ENCODE data around the gene CLCN6. TPM values are rescaled to one million over a fixed set of nuclear protein-coding genes. Genes with fewer than 3 reads are reported as not detected.

CLCN6 gene
- total RNA-seq, 1 experiment from 2014 or later = 6.1 TPM

- H3F3A ChIP-seq (ENCODE audit: low read length, unreplicated experiment) = no peaks in the 10 kb centered on the region
- ChIA-PET CTCF (no interaction called here), POLR2A (ENCODE audit: unreplicated experiment) (no interaction called here)
- no peaks in the 10 kb centered on the region for H3K79me2 ChIP-seq (ENCODE audit: low read length)
- DNase-seq (no peak), ATAC-seq (no peak)
- no peak overlapping the region for H3K9ac ChIP-seq (ENCODE audit: low read length)
- no peak for TF ChIP-seq EZH2phosphoT487 (IDR thresholded peaks at IDR 0.05; ENCODE audit: borderline replicate concordance, low read length)
- TF ChIP-seq CTCF (conservative IDR thresholded peaks at IDR 0.05; ENCODE audit: low read depth, low read length) = no peak
- no peak for TF ChIP-seq EZH2 (IDR thresholded peaks at IDR 0.05; ENCODE audit: low read length, unreplicated experiment)
- BruUV-seq (replicated peaks) = no TSS peak
- no peak overlapping the region for H3K27ac ChIP-seq (ENCODE audit: low read length)
- H2AFZ ChIP-seq (ENCODE audit: low read length) = no peak overlapping the region
- H3K9me3 ChIP-seq (ENCODE audit: low read length) = no peaks in the 10 kb centered on the region
- peaks cover 5% of the 10 kb centered on the region for H3K27me3 ChIP-seq (ENCODE audit: low read length)
- no peaks in the 10 kb centered on the region for H4K20me1 ChIP-seq (ENCODE audit: low read length)
- no peaks in the 10 kb centered on the region for H3K36me3 ChIP-seq (ENCODE audit: low read depth, low read length)
- no peaks in the 10 kb centered on the region for H3K4me1 ChIP-seq (ENCODE audit: insufficient read depth, low read length)
- intact Hi-C loops (cut with micrococcal nuclease) = no loop called here
- H3K4me2 ChIP-seq (ENCODE audit: low read length) = no peak overlapping the region
- no peaks in the 10 kb centered on the region for H3K9me2 ChIP-seq (replicated peaks; ENCODE audit: low read length)
- no peak overlapping the region for H3K4me3 ChIP-seq (ENCODE audit: low read length)
These were observed 66.6 kb downstream of the CLCN6 start for GRCh38 chr1:11872545-11872944.

- no peak for ATAC-seq
These were observed 67.6 kb downstream of the CLCN6 start for GRCh38 chr1:11873395-11874257.

More at GRCh38 chr1:11873395-11874257, 67.6 kb downstream of the CLCN6 start:
- no peaks in the 10 kb centered on the region for H3K4me1 ChIP-seq (ENCODE audit: insufficient read depth, low read length)
- BruUV-seq (replicated peaks) = no TSS peak
- H3K36me3 ChIP-seq (ENCODE audit: low read depth, low read length) = no peaks in the 10 kb centered on the region
- peaks cover 8% of the 10 kb centered on the region for H3K27me3 ChIP-seq (ENCODE audit: low read length)
- H2AFZ ChIP-seq (ENCODE audit: low read length) = no peak overlapping the region
- H3K4me3 ChIP-seq (ENCODE audit: low read length) = no peak overlapping the region
- no peak overlapping the region for H3K4me2 ChIP-seq (ENCODE audit: low read length)
- no peaks in the 10 kb centered on the region for H3K9me2 ChIP-seq (replicated peaks; ENCODE audit: low read length)
- intact Hi-C loops (cut with micrococcal nuclease) = no loop called here
- DNase-seq = peak; percentile 3
- no peak overlapping the region for H3K9ac ChIP-seq (ENCODE audit: low read length)
- CTCF ChIA-PET = no interaction called here
- no peaks in the 10 kb centered on the region for H3F3A ChIP-seq (ENCODE audit: low read length, unreplicated experiment)
- POLR2A ChIA-PET (ENCODE audit: unreplicated experiment) = no interaction called here
- H3K27ac ChIP-seq (ENCODE audit: low read length) = no peak overlapping the region
- TF ChIP-seq CTCF (conservative IDR thresholded peaks at IDR 0.05; ENCODE audit: low read depth, low read length) (no peak), EZH2phosphoT487 (IDR thresholded peaks at IDR 0.05; ENCODE audit: borderline replicate concordance, low read length) (no peak), EZH2 (IDR thresholded peaks at IDR 0.05; ENCODE audit: low read length, unreplicated experiment) (no peak)
- no peaks in the 10 kb centered on the region for H4K20me1 ChIP-seq (ENCODE audit: low read length)
- H3K79me2 ChIP-seq (ENCODE audit: low read length) = no peaks in the 10 kb centered on the region
- H3K9me3 ChIP-seq (ENCODE audit: low read length) = no peaks in the 10 kb centered on the region

Data from PC-3 (cell line).